Ramos (cell line): Measurements from ENCODE around the gene NSD2.
"Not testable (repeated sequence)": the region's sequence is repeated elsewhere in the genome, so short reads cannot be mapped to it uniquely, and the experiment has no call there.

ENCODE experiments used
- in situ Hi-C: fragments of 300-500 bp; cut with MboI; formaldehyde crosslinking; loops from one replicate; pipeline ENCODE4 v1.14.3; 2022; ENCODE audit warnings: low sequenced_read_pairs; ENCODE audit not compliant: unreplicated experiment

The NSD2 gene

DNA sequence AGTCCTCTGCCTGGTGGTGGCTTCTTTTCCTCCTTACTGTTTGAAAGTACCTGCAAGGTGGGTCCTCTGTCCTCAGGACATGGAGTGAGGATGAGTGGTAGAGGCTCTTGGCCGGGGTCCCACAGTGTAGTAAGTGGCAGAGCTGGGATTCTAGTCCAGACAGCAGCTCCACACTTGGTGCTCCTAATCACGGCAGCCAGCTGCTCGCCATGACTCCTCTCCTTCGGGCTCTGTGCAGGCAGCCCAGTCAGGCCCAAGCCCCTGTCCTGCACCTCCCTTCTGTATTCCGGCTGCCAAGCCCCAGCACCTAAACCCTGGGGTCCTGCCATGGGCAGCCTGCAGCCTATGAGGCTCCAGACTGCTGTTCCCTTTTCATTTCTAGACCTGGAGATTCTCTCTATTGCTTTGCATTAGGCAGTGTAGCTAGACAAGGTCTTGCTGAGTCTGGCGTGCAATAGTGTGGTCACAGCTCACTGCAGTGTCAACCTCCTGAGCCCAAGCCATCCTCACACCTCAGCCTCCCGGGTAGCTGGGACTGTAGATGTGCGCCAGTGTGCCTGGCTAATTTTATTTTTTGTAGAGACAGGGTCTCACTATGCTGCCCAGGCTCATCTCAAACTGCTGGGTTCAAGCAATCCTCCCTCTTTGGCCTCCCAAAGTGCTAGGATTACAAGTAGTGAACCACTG is 24.9 kb downstream of the NSD2 start:
- in situ Hi-C loops, result no loop called here

DNA sequence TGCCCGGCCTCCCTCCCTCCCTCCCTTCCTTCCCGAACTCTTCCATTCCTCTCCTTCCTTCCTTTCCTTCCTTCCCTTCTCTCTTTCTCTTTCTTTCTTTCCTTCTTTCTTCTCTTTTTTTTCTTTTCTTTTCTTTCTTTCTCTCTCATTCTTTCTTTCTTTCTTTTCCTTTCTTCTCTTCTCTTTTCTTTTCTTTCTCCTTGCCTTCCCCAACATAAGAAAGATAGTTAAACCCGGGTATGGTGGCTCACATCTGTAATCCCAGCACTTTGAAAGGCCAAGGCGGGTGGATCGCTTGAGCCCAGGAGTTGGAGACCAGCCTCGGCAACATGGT is 25.4 kb downstream of the NSD2 start:
- in situ Hi-C loops, result no loop called here

DNA sequence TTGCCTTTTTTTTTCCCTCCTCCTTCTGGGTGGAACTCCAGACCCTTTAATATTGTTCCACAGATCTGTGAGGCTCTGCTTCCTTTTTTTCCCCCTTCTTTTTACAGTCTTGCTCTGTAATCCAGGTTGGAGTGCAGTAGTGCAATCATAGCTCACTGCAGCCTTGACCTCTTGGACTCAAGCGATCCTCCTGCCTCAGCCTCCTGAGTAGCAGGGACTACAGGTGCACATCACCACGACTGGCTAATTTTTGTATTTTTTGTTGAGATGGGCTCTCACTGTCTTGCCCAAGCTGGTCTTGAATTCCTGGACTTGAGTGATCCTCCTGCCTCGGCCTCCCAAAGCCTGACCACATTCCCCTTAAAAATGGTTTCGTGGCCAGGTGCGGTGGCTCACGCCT is 26.8 kb downstream of the NSD2 start:
- in situ Hi-C loops, result no loop called here

DNA sequence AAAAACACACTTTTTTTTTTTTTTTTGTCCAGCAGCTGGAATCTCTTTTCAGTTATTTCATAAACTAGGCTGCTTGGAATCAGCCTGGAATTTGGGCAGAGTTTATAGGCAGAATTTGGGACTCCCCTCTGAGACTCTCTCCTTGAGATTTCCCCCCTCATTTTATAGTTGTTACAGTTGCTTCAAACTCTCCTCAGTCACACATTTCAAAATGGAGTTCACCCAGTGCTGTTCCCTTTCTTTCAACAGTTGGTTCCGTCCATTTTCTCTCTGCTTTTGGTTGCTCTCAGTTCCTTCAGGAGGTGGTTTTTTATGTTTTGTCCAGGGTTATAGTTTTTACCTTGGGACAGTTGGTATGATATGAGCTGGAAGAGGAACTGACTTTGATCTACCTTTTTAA is 27.5 kb downstream of the NSD2 start:
- in situ Hi-C loops, result no loop called here

DNA sequence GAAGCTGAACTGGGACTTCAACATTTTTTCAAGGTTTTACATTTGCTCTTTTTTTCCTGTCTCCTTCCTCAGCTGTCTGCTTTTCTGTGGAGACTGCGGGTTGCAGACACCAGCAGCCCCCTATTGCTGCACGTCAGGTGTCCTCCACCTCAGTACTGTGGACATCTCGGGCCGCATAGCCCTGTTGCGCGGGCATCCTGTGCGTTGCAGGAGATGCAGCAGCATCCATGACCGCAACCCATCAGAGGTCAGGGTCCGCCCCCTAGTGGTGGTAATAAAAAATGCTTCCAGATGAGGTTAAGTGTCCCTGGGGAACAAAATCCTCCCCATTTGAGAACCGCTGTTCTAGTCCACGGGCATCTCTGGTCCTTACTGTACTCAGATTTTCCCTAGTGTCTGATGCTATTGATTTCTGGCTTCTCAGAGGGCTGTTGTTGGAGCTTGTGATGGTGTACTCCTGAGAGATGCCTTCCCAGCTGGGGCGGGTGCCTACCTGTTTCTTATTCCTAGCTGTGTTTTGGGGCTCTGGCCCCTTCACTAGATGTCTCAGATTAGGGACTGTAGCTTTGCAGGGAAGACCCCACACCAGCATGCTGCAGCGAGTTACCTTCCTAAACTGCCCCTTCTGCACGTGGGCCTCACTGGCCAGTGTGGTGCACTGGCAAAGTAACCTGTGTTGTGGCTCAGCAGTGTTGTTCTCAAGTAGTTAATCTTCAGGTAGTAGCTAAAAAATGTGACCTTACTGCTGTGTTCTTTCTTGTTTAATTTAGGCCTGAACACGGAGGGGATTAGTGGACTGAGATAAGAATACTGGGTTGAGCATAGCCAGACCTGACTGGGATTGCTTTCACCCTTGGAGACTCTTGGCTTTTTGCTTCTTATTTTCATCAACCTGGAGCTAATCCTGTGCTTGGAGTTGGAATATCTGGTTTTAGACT is 28.2 kb downstream of the NSD2 start:
- in situ Hi-C loops, result loop anchor here (10.0 kb wide), 1 partner anchor 145 kb away; no protein-coding TSS in a partner anchor

DNA sequence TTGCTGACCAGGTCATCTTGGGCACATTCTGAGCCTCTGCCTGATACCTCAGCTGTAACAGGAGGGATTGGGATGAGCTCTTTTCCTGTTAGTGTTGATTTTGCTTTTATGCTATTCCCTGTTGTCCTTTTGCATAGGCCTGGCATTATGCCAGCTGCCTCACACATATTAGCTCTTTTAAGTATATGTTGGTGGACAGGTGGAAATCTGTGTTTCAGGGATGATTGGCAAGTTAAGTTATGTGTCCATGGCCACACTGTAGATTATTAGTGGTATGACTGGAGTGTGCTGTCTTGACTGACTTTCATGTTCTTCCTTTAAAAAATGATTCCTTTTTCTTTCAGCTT is 28.9 kb downstream of the NSD2 start:
- in situ Hi-C loops, result loop anchor here (10.0 kb wide), 1 partner anchor 145 kb away; no protein-coding TSS in a partner anchor

DNA sequence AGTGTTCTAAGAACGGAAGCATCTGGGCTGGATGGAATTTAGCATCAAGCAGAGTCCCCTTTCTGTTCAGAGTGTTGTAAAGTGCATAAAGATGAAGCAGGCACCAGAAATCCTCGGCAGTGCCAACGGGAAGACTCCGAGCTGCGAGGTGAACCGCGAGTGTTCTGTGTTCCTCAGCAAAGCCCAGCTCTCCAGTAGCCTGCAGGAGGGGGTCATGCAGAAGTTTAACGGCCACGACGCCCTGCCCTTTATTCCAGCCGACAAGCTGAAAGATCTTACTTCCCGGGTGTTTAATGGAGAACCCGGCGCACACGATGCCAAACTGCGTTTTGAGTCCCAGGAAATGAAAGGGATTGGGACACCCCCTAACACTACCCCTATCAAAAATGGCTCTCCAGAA is 29.4 kb downstream of the NSD2 start:
- in situ Hi-C loops, result loop anchor here (10.0 kb wide), 1 partner anchor 146 kb away; no protein-coding TSS in a partner anchor

DNA sequence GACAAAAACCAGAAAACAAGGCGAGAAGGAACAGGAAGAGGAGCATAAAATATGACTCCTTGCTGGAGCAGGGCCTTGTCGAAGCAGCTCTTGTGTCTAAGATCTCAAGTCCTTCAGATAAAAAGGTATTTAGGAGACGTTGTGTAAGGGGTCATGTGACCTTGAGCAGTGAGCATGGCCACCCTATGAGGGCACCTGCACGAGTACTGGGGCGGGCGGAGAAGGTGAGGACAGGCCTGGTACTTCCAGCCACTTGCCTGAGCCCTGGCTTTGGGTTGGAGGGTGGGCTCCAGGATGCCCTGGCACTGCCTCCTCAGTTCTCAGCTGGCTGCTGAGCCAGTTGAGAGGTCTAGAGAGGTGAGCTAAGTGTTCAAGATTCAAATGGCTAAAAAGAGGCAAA is 29.9 kb downstream of the NSD2 start:
- in situ Hi-C loops, result loop anchor here (10.0 kb wide), 1 partner anchor 146 kb away; no protein-coding TSS in a partner anchor

DNA sequence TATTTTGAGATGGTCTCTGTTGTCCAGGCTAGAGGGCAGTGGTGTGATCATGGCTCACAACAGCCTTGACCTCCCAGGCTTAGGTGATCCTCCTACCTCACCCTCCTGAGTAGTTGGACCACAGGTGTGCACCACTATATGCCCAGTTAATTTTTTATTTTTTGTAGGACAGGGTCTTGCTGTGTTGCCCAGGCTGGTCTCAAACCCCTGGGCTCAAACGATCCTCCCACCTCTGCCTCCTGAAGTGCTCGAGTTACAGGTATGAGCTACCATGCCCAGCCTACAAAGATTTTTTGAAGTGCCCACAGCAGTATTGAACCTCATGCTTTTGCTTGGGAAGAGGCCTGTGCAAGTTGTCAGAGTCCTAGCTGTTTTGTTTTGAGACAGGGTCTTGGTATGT is 31.1 kb downstream of the NSD2 start:
- in situ Hi-C loops, result loop anchor here (10.0 kb wide), 1 partner anchor 147 kb away; no protein-coding TSS in a partner anchor

DNA sequence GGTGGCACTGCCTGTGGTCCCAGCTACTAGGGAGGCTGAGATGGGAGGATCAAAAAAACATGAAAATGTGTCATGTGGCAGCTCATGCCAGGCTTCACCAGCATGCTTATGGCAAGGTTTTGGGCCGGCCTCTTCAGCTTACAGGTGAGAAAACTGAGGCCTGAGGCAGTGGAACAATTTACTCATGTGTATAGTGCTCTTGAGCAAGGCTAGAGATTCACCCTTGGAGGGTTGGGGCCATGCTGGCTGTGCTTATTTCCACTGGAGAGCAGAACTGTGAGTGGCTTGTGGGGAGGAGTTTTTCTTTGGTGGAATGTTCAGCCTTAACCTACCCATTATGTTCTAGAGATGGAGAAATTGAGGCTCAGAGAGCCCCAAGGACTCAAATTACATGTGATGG is 31.8 kb downstream of the NSD2 start:
- in situ Hi-C loops, result loop anchor here (10.0 kb wide), 1 partner anchor 148 kb away; no protein-coding TSS in a partner anchor

DNA sequence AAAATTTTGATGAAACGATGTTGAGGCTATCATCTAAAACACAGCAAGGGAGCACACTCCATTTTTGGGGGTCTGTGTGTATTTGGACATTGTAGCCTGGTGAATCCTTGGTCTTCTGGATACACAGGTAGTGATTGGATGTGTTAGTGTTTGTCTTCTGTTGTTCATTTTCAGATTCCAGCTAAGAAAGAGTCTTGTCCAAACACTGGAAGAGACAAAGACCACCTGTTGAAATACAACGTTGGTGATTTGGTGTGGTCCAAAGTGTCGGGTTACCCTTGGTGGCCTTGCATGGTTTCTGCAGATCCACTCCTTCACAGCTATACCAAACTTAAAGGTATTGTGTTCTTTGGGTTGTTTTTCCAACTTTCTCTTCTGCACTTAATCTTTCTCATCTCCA is 32.8 kb downstream of the NSD2 start:
- in situ Hi-C loops, result loop anchor here (10.0 kb wide), 1 partner anchor 149 kb away; no protein-coding TSS in a partner anchor

DNA sequence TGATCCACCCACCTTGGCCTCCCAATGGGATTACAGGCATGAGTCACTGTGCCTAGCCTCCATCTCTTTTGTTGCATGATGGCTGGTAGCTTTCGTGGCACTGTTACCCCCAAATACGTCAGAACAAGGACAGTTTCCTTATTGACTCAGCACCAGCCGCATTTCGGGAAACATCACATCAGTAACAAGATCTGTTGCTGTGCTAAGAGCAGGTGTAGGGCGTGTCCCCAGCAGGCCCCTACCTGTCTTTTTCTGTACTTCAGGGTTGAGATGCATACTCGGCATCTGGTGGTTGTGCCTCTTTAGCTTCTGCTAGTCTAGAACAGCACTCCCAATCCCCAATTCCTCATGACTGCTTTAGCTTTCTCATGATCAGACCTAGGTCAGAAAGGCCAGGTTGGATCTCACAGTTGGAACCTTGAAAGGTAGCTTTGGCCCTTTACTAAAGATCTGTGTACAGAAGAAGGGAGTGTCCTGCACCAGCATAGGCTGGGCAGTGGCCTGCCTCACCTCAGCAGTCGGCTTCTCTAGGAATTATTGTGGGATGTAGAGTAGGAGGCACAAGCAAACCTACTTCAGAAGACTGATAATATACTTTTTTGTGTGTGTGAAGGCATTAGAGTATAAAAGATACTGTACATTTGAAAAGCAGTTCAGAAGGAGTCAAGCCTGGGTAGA is 36.8 kb downstream of the NSD2 start:
- in situ Hi-C loops, result loop anchor here (10.0 kb wide), 1 partner anchor 153 kb away; no protein-coding TSS in a partner anchor

DNA sequence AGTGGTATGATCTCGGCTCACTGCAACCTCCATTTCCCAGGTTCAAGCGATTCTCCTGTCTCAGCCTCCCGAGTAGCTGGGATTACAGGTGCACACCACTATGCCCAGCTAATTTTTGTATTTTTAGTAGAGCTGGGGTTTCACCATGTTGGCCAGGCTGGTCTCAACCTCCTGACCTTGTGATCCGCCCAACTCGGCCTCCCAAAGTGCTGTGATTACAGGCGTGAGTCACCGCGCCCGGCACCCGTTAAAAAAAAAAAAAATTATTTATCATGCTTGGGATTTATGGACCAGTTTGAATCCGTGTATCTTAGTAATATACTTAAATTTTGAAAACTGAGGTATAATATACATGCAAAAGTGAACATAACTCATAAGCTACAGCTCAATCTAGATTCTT is 38.5 kb downstream of the NSD2 start:
- in situ Hi-C loops, result loop anchor here (10.0 kb wide), 1 partner anchor 155 kb away; no protein-coding TSS in a partner anchor

DNA sequence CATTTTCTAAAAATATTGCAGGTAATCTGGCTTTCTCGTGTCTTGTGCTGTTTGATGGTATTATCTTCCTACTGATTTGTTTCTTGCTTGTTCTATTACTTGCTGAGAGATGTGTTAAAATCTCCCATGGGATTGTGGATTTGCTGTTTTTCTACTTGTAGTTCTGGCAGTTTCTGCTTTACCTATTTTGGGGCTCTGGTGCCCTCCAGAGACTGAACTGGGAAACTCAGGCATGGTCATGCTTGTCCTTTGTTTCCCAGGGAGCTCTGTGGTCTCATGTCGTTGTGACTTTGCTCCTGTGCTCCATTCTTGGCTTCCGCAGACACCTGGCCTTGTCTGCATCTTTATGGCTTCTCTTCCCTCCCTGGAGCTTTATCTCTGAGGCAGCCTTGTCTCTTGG is 39.5 kb downstream of the NSD2 start:
- in situ Hi-C loops, result no loop called here

DNA sequence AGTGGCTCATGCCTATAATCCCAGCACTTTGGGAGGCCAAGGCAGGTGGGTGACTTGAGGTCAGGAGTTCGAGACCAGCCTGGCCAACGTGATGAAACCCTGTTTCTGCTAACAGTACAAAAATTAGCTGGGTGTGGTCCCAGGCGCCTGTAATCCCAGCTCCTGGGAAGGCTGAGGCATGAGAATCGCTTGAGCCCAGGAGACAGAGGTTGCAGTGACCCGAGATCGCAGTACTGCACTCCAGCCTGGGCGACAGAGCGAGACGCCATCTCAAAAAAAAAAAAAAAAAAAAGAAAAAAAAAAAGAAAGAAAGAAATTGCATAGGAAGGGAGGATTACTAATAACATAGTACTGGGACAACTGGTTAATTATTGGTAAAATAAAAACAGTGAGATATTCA is 40.1 kb downstream of the NSD2 start:
- in situ Hi-C loops, result not testable (repeated sequence)

DNA sequence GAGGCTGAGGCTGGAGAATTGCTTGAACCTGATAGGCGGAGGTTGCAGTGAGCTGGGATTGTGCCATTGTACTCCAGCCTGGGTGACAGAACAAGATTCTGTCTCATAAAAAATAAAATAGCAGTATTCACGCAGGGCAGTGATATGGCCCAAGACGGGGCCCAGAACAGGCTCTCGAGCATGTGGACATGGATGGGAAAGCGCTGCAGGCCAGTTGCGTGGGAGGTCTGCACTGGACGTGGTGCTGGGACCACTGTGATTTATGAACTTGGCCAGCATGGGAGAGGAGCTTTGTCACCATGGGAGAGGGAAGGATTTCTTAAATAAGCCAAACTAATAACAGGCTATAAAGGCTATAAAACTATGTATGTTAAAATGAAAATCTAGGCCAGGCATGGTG is 51.6 kb downstream of the NSD2 start:
- in situ Hi-C loops, result no loop called here

DNA sequence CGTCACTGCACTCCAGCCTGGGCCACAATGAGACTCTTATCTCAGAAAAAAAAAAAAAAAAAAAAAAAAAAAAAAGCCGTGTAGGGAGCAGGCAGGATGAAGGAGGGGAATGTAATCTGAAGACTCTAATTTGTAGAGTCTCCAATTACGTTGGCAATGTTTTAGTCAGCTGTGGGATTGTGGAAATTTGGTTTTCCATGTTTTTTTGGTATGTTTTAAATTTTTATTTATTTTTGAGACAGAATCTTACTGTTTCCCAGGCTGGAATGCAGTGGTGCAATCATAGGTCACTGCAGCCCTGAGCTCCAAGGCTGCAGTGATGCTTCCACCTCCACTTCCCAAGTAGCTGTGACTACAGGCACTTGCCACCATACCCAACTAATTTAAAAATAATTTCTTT is 56.5 kb downstream of the NSD2 start:
- in situ Hi-C loops, result no loop called here

DNA sequence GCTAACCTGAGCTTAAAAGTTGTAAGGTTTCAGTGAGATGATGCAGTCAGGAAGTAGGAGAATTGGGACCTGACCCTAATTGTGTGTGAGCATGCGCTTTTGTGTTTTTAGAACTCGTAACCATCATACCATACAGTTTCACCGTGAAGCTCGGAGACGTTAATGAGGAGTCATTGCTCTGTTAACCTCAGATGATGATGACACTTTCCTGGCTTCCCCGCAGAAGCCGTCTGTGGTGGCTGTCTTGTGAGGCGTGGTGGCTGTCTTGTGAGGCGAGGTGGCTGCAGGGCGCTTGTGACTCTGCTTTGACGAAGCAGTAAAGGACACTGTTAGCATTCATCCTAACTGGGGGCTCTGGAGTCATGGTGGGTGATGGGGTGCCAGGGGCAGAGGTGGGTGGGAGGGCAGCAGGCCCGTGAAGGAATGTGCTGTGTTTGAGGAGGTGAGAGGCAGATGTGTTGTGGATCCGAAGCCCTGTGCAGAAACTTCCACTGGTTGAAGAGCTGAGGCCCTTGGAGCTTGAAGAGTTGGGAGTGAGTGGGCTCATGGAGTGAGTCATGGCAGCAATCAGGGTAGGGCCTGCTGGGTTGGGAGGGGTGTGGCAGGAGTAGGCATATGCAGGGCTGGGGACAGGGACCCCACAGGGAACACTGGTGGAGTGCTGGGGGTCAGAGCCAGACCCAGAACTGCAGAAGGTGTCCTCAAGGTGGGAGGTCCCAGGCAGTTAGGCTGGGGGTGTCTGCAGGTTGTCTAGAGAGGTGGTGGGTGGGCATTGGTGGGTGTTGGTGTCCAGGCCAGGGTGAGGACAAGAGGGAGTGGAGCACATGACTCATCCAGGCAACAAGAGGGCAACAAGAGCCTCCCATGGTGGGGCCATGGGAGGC is 57.4 kb downstream of the NSD2 start:
- in situ Hi-C loops, result no loop called here

DNA sequence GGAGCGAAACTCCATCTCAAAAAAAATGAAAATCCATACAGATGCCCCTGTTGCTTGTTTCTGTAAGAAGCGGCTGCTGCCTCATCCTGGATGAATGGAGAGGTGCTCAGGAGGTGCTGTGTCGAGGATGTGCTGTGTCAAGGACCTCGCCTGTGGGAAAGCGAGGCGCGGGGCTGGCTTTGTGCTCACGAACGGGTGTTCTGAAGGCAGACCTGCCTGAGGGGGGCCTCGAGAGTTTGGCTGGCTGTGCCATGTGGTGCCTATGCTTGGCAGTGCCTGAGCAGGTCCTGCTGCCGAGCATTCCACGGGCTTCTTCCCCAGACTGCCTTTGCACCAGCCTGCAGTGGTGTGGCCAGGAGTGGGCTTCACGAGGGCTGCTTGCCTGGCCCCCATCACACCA is 61.5 kb downstream of the NSD2 start:
- in situ Hi-C loops, result no loop called here

DNA sequence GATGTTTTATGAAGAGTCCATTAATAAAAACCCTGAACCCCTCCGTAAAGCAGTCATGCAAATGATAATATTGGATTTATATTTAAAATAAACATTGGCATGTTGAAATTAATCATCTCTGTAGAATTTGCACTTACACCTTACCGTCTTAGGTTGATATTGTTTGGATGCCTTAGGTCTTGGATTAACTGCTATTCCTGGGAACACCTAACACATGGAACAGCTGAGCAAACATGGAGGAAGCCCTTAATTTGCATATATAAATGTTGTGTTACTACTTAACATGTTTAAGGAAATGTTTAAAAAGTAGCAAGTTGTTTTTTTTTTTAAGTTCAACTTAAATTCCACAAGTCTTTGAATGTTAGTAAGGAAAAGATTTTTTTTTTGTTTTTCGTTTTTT is 62.5 kb downstream of the NSD2 start:
- in situ Hi-C loops, result no loop called here
